Heart left ventricle (tissue), 13 donors: ENCODE results near the gene AKAP8.

Experiments
- POLR2A ChIP-seq, 2 donors: fragments of 450-650 bp; IDR thresholded peaks; one replicate each; pipeline ENCODE4 v1.6.1; 2017; ENCODE audit warnings: antibody characterized with exemption in 2 of 2, mild to moderate bottlenecking in 2 of 2, moderate library complexity in 2 of 2
- TF ChIP-seq, protein P1 (sequence below), 12 donors: fragments of 200-600 bp; sonication (generic) in 4 of 12; IDR thresholded peaks; one replicate each; pipeline versions ENCODE4 v1.5.0 to v1.8.0; 2018 to 2022; ENCODE audit warnings: antibody characterized with exemption in 12 of 12, mild to moderate bottlenecking in 5 of 12
- donor health status: ischemic (EF 13 %, LVEDD 7.1; RV severe dilation, severe dysfunction).
- donor health status: DM: no; HTN: yes; CAD: no.
- donor health status: DM: no; HTN: no; CAD: no.
- donor health status: ischemic (EF 25% LVEDD 6.9; RV normal size, moderate dysfunction).
- donor health status: ischemic (EF 25% LVEDD 5.7; RV mildly dilated, moderate dysfunction).
- donor health status: ischemic (EF 35%, LVEDD 5.7; RV mildly dilated, moderate dysfunction).
- donor health status: nonischemic (EF 11% LVEDD 7.7; RV severe dilation, severe dysfunction).
- donor health status: DM: yes; HTN: yes; CAD: no.
- donor health status: PGD.
- donor health status: ischemic (EF 29% LVEDD 5.4; RV normal size, mild dysfunction).
- donor health status: nonischemic (EF 23%, LVEDD 6.1; RV moderate dilation, normal function).

DNA sequence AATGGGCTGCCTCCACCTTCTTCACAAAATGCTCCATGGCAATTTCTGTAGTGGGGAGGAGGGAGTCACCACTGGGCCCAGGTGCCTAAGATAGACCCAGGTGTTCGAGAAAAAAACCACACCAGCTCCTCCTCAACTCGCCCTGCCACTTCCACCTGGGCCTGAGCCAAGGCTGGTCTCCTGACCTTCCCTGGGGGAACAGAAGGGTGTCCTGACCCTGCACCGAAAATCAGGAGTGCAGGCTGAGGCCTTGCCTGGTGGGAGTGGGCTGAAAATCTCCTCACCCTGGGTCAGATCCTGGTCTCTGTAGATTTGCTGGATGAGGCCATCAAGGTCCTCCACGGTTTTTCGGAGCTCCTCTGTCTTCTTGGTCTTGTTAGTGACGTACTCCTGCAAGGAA, 17.6 kb upstream of the AKAP8 start:
- TF ChIP-seq POLR2A (IDR thresholded peaks at IDR 0.05), result no peak
- TF ChIP-seq, protein P1, sequence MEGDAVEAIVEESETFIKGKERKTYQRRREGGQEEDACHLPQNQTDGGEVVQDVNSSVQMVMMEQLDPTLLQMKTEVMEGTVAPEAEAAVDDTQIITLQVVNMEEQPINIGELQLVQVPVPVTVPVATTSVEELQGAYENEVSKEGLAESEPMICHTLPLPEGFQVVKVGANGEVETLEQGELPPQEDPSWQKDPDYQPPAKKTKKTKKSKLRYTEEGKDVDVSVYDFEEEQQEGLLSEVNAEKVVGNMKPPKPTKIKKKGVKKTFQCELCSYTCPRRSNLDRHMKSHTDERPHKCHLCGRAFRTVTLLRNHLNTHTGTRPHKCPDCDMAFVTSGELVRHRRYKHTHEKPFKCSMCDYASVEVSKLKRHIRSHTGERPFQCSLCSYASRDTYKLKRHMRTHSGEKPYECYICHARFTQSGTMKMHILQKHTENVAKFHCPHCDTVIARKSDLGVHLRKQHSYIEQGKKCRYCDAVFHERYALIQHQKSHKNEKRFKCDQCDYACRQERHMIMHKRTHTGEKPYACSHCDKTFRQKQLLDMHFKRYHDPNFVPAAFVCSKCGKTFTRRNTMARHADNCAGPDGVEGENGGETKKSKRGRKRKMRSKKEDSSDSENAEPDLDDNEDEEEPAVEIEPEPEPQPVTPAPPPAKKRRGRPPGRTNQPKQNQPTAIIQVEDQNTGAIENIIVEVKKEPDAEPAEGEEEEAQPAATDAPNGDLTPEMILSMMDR (IDR thresholded peaks at IDR 0.05), result no peak
